Measurements from ENCODE around the gene SLC25A30. TPM values are rescaled to one million over a fixed set of nuclear protein-coding genes. Genes with fewer than 3 reads are reported as not detected.

The SLC25A30 gene
- 9.0 TPM for total RNA-seq

GRCh38 chr13:45417790-45418534 is at the start of gene SLC25A30:
Gene SLC25A30, minus strand, starts transcription at chr13:45418373. Its CDS starts 6,948 bp downstream, at chr13:45411425.

GRCh38 chr13:45464687-45465453 is 46.7 kb upstream of the SLC25A30 start, which contains the start of gene COG3:
Gene COG3, plus strand, starts transcription at chr13:45464939. Its CDS starts 98 bp downstream, at chr13:45465037.

Other genes with a start within 250 kb of the SLC25A30 start
- gene KCTD4, start 217.3 kb downstream of the SLC25A30 start, total RNA-seq: 13.4 TPM
- gene TPT1, start 77.2 kb downstream of the SLC25A30 start, total RNA-seq: 1,799 TPM
- 49.4 TPM for gene COG3, start 46.6 kb upstream of the SLC25A30 start, total RNA-seq
- not detected for gene ERICH6B, start 197.4 kb upstream of the SLC25A30 start, total RNA-seq

All from diencephalon (tissue), 1 donor.